ENCODE measurements around the gene EFHC2.
"Not testable (repeated sequence)": the region's sequence is repeated elsewhere in the genome, so short reads cannot be mapped to it uniquely, and the experiment has no call there.

Gene EFHC2

GRCh38 chrX:44234116-44234515, 109.4 kb downstream of the EFHC2 start:
- no peak for DNase-seq (ENCODE audit: low read depth)

DNA sequence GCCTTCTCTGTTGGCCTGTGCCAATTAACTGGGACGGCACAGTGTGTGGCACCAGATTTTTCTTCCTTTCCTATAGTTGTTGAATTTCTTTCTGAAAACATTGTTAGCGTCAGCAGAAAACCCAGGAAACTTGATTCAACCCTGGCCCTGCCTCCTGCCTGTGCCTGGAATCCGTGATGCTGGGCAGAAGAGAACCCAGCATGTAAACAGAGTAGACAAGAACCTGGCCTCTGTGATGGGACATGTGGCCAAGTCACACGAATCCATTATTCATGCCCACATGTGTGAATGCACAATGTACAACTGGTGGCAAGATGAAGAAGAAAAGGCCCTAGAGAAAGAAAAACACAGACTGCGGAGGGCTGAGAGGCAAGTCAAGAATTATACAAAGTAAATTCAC, 111.4 kb downstream of the EFHC2 start:
- no peak for DNase-seq (ENCODE audit: low read depth)

- no peak for DNase-seq (ENCODE audit: low read depth)
Observed at GRCh38 chrX:44228621-44229020, 114.9 kb downstream of the EFHC2 start.

DNA sequence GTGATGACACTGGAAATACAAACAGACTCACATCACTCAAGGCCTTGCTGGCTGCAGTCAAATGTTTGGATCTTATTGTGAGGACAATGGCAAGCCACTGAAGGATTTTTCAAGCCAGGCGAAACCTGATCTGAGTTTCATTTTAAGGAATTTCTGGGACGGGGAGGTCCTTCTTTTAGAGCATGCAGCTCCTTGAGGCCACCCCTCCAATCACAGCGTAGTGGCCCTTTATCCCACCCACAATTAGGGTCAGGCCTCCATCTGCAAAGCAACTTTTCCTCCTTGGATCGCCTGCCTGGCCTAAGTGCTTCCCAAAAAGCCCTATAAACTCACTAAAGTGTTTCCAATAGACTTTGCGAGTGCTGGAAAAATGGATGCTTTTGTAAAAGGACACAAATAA, 115.5 kb downstream of the EFHC2 start:
- DNase-seq (ENCODE audit: low read depth) = no peak

GRCh38 chrX:44225667-44226066, 117.8 kb downstream of the EFHC2 start:
- no peak for DNase-seq (ENCODE audit: low read depth)

- DNase-seq (ENCODE audit: low read depth) = no peak
Observed at GRCh38 chrX:44224760-44225159, 118.7 kb downstream of the EFHC2 start.

- peak; percentile 8 for DNase-seq (ENCODE audit: low read depth)
Observed at GRCh38 chrX:44223150-44223549, 120.3 kb downstream of the EFHC2 start.

GRCh38 chrX:44218465-44218864, 125.0 kb downstream of the EFHC2 start:
- no peak for DNase-seq (ENCODE audit: low read depth)

- DNase-seq (ENCODE audit: low read depth) = no peak
Observed at GRCh38 chrX:44216171-44216570, 127.3 kb downstream of the EFHC2 start.

DNA sequence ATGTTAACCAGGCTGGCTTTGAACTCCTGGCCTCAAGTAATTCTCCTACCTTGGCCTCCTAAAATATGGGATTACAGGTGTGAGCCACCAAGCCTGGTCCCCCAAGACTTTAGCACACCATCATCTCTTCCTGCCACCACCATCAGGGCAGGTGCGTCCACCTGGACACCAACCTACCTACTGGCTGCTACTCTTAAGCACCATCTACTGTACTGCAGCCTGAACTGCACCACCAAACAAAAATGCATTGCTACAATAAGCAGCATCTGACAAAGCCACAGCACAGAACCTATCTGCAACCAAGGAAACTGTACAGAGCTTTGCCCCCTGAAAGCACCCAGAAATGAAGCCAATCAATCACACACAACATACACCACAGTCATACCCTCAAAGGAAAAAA, 139.7 kb downstream of the EFHC2 start:
- DNase-seq (ENCODE audit: low read depth) = no peak

GRCh38 chrX:44202596-44202995, 140.9 kb downstream of the EFHC2 start:
- DNase-seq (ENCODE audit: low read depth) = no peak

DNA sequence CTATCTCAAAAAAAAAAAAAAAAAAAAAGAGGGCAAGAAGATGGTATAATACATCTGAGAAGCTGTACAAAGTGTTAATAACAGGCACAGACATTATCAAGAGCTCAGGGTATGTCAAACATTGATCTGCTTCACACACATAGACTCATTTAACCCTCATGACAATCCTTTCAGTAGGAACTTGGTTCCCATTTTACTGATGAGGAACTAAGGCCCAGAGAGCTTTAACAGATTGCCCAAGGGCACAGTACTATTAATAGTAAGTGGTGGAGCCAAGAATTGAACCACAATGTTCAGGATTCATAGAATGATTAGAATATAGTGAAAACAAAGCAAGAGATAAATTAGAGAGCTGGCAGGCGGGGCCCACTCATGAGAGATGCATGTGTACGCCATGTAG, 154.4 kb downstream of the EFHC2 start:
- no peak for DNase-seq (ENCODE audit: low read depth)

DNA sequence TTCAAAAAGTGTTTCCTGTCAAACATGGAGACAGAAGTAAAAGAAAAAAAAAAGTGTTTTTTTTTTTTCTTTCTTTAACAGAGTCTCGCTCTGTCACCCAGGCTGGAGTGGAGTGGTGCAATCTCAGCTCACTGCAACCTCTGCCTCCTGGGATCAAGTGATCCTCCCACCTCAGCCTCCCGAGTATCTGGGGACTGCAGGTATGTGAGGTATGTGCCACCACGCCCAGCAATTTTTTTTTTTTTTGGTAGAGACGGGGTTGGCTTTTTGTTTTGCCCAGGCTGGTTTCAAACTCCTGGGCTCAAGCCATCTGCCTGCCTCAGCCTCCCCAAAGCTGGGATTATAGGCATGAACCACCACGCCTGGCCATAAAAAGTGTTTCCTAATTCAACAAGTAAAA, 155.6 kb downstream of the EFHC2 start:
- DNase-seq (ENCODE audit: low read depth) = not testable (repeated sequence)

GRCh38 chrX:44183329-44183728, 160.1 kb downstream of the EFHC2 start:
- no peak for DNase-seq (ENCODE audit: low read depth)

GRCh38 chrX:44178274-44179053, 165.0 kb downstream of the EFHC2 start:
- no peak for DNase-seq (ENCODE audit: low read depth)

- DNase-seq (ENCODE audit: low read depth) = no peak
Observed at GRCh38 chrX:44175455-44175854, 168.0 kb downstream of the EFHC2 start.

DNA sequence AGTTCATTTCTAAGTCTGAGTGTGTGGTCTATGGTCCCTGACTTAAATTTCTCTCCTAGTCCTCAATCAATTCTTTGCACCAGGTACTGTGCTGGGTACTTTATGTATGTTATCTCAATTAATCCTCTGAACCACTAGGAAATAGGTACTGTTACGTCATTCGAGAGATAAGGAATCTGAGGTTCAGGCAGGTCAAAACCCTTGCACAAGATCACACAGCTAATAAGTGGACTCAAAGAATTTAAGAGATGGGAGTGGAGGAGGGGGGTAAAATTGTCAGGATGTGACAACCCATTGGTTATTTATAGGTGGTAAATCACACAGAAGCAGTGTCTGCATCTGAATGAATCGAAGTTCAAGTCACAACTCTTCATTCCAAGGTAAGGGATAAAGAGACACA, 169.4 kb downstream of the EFHC2 start:
- no peak for DNase-seq (ENCODE audit: low read depth)

DNA sequence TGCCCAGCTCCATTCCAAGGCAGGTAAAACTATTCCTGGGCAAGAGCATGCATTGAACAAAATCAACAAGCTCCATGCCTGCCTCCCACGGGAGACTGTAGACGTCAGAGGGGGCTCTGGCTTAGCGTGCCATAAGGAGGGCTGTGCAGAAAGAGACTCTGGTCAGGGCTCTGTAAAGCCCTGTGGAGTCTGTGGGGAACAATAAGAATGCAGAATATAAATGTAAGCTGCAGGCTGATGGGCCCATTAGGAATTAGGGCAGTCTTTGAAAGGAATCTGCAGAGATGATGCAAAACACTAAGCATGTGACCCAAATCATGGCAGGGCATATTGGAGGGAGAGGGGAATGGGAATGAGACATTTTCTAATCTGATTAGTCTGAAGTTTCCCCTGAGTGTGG, 170.3 kb downstream of the EFHC2 start:
- no peak for DNase-seq (ENCODE audit: low read depth)

DNA sequence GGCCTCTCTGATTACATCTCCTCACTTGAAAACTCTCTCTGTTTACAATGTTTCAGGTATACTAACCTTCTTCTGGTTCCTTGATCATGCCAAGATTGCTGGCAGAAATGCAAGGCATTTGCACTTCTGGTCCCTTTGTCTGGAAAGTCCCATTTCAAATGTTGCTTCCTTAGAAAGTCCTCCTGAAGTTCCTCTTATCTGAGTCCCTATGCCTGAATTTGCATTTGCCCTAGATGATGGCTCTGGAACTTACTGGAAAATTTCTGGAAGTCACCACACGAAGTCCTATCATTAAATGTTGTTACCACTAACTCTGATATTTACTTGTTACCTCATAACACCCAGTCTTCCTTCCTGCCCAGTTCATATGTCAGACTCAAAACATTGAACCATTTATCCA, 176.4 kb downstream of the EFHC2 start:
- no peak for DNase-seq (ENCODE audit: low read depth)

GRCh38 chrX:44162964-44163475, 180.5 kb downstream of the EFHC2 start:
- DNase-seq (ENCODE audit: low read depth) = no peak

DNA sequence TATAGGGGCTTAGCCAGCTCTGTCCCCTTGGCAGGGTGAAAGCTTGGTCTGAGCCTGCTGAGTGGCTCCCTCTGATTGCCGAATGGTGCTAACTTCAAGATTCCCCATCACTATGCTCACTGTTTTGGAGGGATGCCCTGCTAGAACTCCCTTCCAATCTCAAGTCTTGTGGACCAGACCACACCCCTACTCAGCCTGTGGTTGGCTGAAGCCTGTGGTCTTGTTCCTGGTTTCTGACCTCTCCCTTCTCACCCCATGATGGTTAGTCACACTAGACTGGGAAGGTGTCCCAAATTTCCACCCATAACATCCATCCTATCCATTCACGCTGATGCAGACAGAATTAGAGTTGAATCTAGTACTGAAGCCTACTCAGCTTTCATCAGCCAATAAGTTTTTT, 185.6 kb downstream of the EFHC2 start:
- DNase-seq (ENCODE audit: low read depth) = no peak

- no peak for DNase-seq (ENCODE audit: low read depth)
Observed at GRCh38 chrX:44157283-44157682, 186.2 kb downstream of the EFHC2 start.

DNA sequence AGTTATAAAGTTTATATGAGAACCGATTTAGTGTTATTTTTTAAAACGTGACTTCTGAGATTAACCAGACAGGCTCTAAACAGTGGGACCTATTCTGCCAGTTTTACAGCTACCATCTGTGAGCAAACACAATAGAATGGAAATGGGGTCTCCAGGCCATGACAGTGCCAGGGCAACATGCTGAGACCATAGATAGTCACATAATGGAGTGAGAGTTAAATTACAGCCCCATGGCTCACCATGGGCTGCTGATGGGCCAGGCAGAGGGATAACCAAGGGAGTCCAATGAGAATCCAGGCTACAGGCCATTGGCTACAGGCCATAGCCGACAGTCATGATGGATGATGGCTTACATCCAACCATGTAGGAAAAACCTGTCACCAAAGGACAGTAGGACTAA, 186.7 kb downstream of the EFHC2 start:
- DNase-seq (ENCODE audit: low read depth) = no peak

- DNase-seq (ENCODE audit: low read depth) = no peak
Observed at GRCh38 chrX:44155126-44155525, 188.3 kb downstream of the EFHC2 start.
